Measurements from ENCODE around the gene ALDH1A1. TPM values are rescaled to one million over a fixed set of nuclear protein-coding genes. Genes with fewer than 3 reads are reported as not detected.

ALDH1A1 gene
- polyA plus RNA-seq, 3 donors = 28.6 to 117 (median 105) TPM

DNA sequence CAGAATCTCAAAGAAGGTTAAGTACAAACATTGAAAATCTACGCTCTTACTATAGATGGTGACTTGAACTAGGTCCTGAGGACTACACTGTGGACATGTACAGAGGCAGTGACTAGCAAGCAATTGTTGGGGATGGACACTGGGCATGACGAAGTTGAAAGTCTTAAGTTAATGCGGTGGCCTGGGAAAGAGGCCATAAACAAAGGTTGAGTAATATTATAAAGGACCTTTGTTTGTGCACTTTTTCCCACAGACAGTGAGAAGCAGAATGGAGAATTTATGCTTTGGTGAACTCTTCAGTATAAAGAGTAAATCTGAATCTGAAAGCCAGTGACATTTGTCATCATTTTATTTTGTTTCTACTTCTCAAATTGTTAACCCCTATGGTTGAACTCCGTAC, 15.3 kb downstream of the ALDH1A1 start:
- 100% methylated on average over 2 of the region's 4 CpGs for WGBS (ENCODE audit: insufficient coverage)
- no peaks in the 10 kb centered on the region for H3K4me1 Mint-ChIP-seq
- no peak overlapping the region for H3K9ac ChIP-seq (ENCODE audit: insufficient read depth, low read length, poor library complexity, severe bottlenecking)
- peaks cover 10 to 24% of the 10 kb centered on the region in 2 donors for H3K36me3 Mint-ChIP-seq
- no peak for TF ChIP-seq CTCF (IDR thresholded peaks at IDR 0.05)
- H3K4me3 Mint-ChIP-seq = no peak overlapping the region
- peaks cover 0 to 2% (median 2%) of the 10 kb centered on the region in 3 donors for H3K27me3 Mint-ChIP-seq (ENCODE audit: low read depth in 3 of 3)
- no peaks in the 10 kb centered on the region for H3K27me3 ChIP-seq (ENCODE audit: control insufficient read depth in 2 of 2, insufficient read depth in 2 of 2, low read length in 2 of 2)
- no peaks in the 10 kb centered on the region for H3K9me3 ChIP-seq (replicated peaks in 1 of 2; ENCODE audit: control insufficient read depth in 1 of 2, insufficient read depth in 1 of 2, low read length in 2 of 2)
- H3K4me1 ChIP-seq (ENCODE audit: control insufficient read depth in 1 of 2, insufficient read depth in 2 of 2, low read length in 2 of 2) = no peaks in the 10 kb centered on the region
- no peaks in the 10 kb centered on the region for H3K79me2 ChIP-seq (ENCODE audit: insufficient read depth, low read length)
- H3K4me3 ChIP-seq (replicated peaks in 1 of 3; ENCODE audit: low read depth in 2 of 3, low read length in 3 of 3) = no peak overlapping the region
- no peak overlapping the region for H3K27ac ChIP-seq (ENCODE audit: low read depth in 1 of 2, low read length in 2 of 2)
- peaks cover 0 to 4% of the 10 kb centered on the region in 2 donors for H3K36me3 ChIP-seq (replicated peaks in 1 of 2; ENCODE audit: control insufficient read depth in 1 of 2, insufficient read depth in 2 of 2, low read length in 2 of 2)
- DNase-seq = no peak
- H3K27ac Mint-ChIP-seq = no peak overlapping the region
- no peak overlapping the region for H3K4me2 ChIP-seq (replicated peaks; ENCODE audit: extremely low read depth, low read length, poor library complexity, severe bottlenecking)
- H2AFZ ChIP-seq (ENCODE audit: insufficient read depth, low read depth, low read length, poor library complexity, severe bottlenecking) = no peak overlapping the region
- H4K20me1 ChIP-seq (ENCODE audit: insufficient read depth, low read length) = peaks cover 7% of the 10 kb centered on the region
- peaks cover 0 to 3% (median 0%) of the 10 kb centered on the region in 7 donors for H3K9me3 Mint-ChIP-seq
- intact Hi-C loops (cut with micrococcal nuclease) = no loop called here

GRCh38 chr9:72936679-72937078, 16.2 kb downstream of the ALDH1A1 start:
- peaks cover 7% of the 10 kb centered on the region for H4K20me1 ChIP-seq (ENCODE audit: insufficient read depth, low read length)
- peaks cover 0 to 2% (median 0%) of the 10 kb centered on the region in 3 donors for H3K27me3 Mint-ChIP-seq (ENCODE audit: low read depth in 3 of 3)
- no peak overlapping the region for H3K9ac ChIP-seq (ENCODE audit: insufficient read depth, low read length, poor library complexity, severe bottlenecking)
- no peak overlapping the region for H3K4me3 Mint-ChIP-seq
- H3K4me1 Mint-ChIP-seq = no peaks in the 10 kb centered on the region
- H3K36me3 Mint-ChIP-seq = peaks cover 10 to 24% of the 10 kb centered on the region in 2 donors
- no CpG with 5 or more reads among the region's 2 CpGs for WGBS (ENCODE audit: insufficient coverage)
- no peak overlapping the region for H3K27ac Mint-ChIP-seq
- no peak for TF ChIP-seq CTCF (IDR thresholded peaks at IDR 0.05)
- peaks cover 0 to 3% (median 0%) of the 10 kb centered on the region in 7 donors for H3K9me3 Mint-ChIP-seq
- H3K4me2 ChIP-seq (replicated peaks; ENCODE audit: extremely low read depth, low read length, poor library complexity, severe bottlenecking) = no peak overlapping the region
- no peak for DNase-seq
- no peaks in the 10 kb centered on the region for H3K4me1 ChIP-seq (ENCODE audit: control insufficient read depth in 1 of 2, insufficient read depth in 2 of 2, low read length in 2 of 2)
- no peaks in the 10 kb centered on the region for H3K9me3 ChIP-seq (replicated peaks in 1 of 2; ENCODE audit: control insufficient read depth in 1 of 2, insufficient read depth in 1 of 2, low read length in 2 of 2)
- H3K79me2 ChIP-seq (ENCODE audit: insufficient read depth, low read length) = no peaks in the 10 kb centered on the region
- H2AFZ ChIP-seq (ENCODE audit: insufficient read depth, low read depth, low read length, poor library complexity, severe bottlenecking) = no peak overlapping the region
- no peaks in the 10 kb centered on the region for H3K27me3 ChIP-seq (ENCODE audit: control insufficient read depth in 2 of 2, insufficient read depth in 2 of 2, low read length in 2 of 2)
- intact Hi-C loops (cut with micrococcal nuclease) = no loop called here
- H3K27ac ChIP-seq (ENCODE audit: low read depth in 1 of 2, low read length in 2 of 2) = no peak overlapping the region
- peaks cover 0 to 4% of the 10 kb centered on the region in 2 donors for H3K36me3 ChIP-seq (replicated peaks in 1 of 2; ENCODE audit: control insufficient read depth in 1 of 2, insufficient read depth in 2 of 2, low read length in 2 of 2)
- no peak overlapping the region for H3K4me3 ChIP-seq (replicated peaks in 1 of 3; ENCODE audit: low read depth in 2 of 3, low read length in 3 of 3)

Data from CD14-positive monocyte (primary cell).